Spleen (tissue), 11 donors: Measurements from ENCODE around the gene NOTUM. TPM values are rescaled to one million over a fixed set of nuclear protein-coding genes. Genes with fewer than 3 reads are reported as not detected.

Source experiments
- DNase-seq: peaks from one replicate; pipeline ENCODE4 v3.0.0-alpha.2; 2020
- H3K27ac ChIP-seq, 8 donors: fragments of 200-600 bp; sonication (generic) in 7 of 8; 1 replicate in 4 of 8; 2 replicates in 4 of 8; pipeline versions ENCODE4 v1.5.0 to v1.8.0; 2016 to 2021; ENCODE audit warnings: inconsistent platforms in 4 of 8, mild to moderate bottlenecking in 4 of 8, moderate library complexity in 1 of 8
- H3K27me3 ChIP-seq, 7 donors: fragments of 200-600 bp; sonication (generic) in 6 of 7; replicated peaks in 1 of 7; 1 replicate in 4 of 7; 2 replicates in 3 of 7; pipeline versions ENCODE4 v1.5.0 to v1.8.0; 2016 to 2021; ENCODE audit warnings: inconsistent platforms in 3 of 7, mild to moderate bottlenecking in 1 of 7
- H3K36me3 ChIP-seq, 6 donors: fragments of 200-600 bp; sonication (generic) in 5 of 6; 1 replicate in 4 of 6; 2 replicates in 2 of 6; pipeline versions ENCODE4 v1.5.0 to v1.8.0; 2016 to 2021; ENCODE audit warnings: inconsistent platforms in 2 of 6
- H3K4me1 ChIP-seq, 6 donors: fragments of 200-600 bp; sonication (generic) in 5 of 6; 1 replicate in 3 of 6; 2 replicates in 3 of 6; pipeline versions ENCODE4 v1.5.0 to v1.8.0; 2016 to 2021; ENCODE audit warnings: inconsistent platforms in 3 of 6
- H3K4me3 ChIP-seq, 8 donors: fragments of 200-600 bp; sonication (generic) in 7 of 8; 1 replicate in 4 of 8; 2 replicates in 4 of 8; pipeline versions ENCODE4 v1.5.0 to v1.8.0; 2016 to 2021; ENCODE audit warnings: inconsistent platforms in 4 of 8, mild to moderate bottlenecking in 4 of 8, moderate library complexity in 2 of 8
- H3K9me3 ChIP-seq, 8 donors: fragments of 200-600 bp; sonication (generic) in 7 of 8; 1 replicate in 4 of 8; 2 replicates in 4 of 8; pipeline versions ENCODE4 v1.5.0 to v1.8.0; 2016 to 2021; ENCODE audit warnings: inconsistent platforms in 4 of 8
- CTCF ChIP-seq, 11 experiments: fragments of 200-600 bp in 7 of 11; fragments of 450-650 bp in 4 of 11; sonication (generic) in 4 of 11; IDR thresholded peaks in 8 of 11; conservative IDR thresholded peaks in 3 of 11; 1 replicate in 7 of 11; 2 replicates in 4 of 11; pipeline versions ENCODE4 v1.4.0 to v1.8.0; 2016 to 2021; ENCODE audit warnings: antibody characterized with exemption in 11 of 11, inconsistent platforms in 4 of 11, mild to moderate bottlenecking in 1 of 11
- POLR2A ChIP-seq, 3 donors: fragments of 450-650 bp; IDR thresholded peaks; one replicate each; pipeline ENCODE4 v1.5.1; 2017; ENCODE audit warnings: antibody characterized with exemption in 3 of 3, mild to moderate bottlenecking in 1 of 3
- POLR2AphosphoS5 ChIP-seq, 3 donors: sonication (generic); formaldehyde crosslinking; IDR thresholded peaks; one replicate each; pipeline ENCODE4 v1.5.1; 2017; ENCODE audit warnings: antibody characterized with exemption in 3 of 3
- WGBS, 5 donors: extraction: QIAGEN DNeasy Blood & Tissue Kit in 3 of 5; methylation state at CpG; one replicate each; pipeline versions ENCODE4 v1.1.5 to v1.1.7; 2013 to 2018; 5-methylcytosine and 5-hydroxymethylcytosine counted together
- intact Hi-C: fragments of 100-400 bp; cut with DNase I; formaldehyde crosslinking; loops from one replicate; pipeline ENCODE4 v1.15.0; 2023; ENCODE audit warnings: low total_unique reads
- polyA plus RNA-seq, 3 donors: library from polyadenylated mRNA; stranded (reverse); fragments of 200-250 nt; gene quantifications; one replicate each; pipeline ENCODE4 v1.2.1, GENCODE V29; 2013
- total RNA-seq, 7 donors: library from RNA; depleted of rRNA in 3 of 7; stranded (reverse); fragments of >200 nt in 3 of 7; fragmentation: NEBNext Ultra II Directional in 4 of 7; extraction: Animal tissue kit (Norgen Biotek cat#: 25700) in 4 of 7; gene quantifications; one replicate each; pipeline versions ENCODE4 v1.1.0 to v1.2.1, GENCODE V29; 2016 to 2021
- donor health status: healthy with polysubstance abuse.
- donor health status: DM: no; HTN: no; CAD: no; lungs with moderate emphysema.
- donor health status: DM: no; HTN: no; CAD: no.
- donor health status: Bipolar disorder and iron deficiency.
- donor health status: healthy.
- donor health status: DM: no; HTN: no; CAD: no.
- donor health status: DM: yes; HTN: yes; CAD: no.

Gene NOTUM
- total and polyA plus RNA-seq, 10 donors = 0.03 to 0.85 (median 0.11) TPM; not detected in 5

GRCh38 chr17:81911277-81911961 lies 49.6 kb downstream of the NOTUM start, which contains the start of gene PCYT2:
Gene PCYT2, minus strand, starts transcription at chr17:81911399. Its CDS starts 44 bp downstream, at chr17:81911355.
- DNase-seq = peak; percentile 95
- H3K27ac ChIP-seq = peak within 1 kb of the TSS in 5 of 8 donors; percentile 39 to 81 (median 66)
- peaks cover 2 to 74% (median 51%) of the 10 kb centered on the region in 6 donors for H3K36me3 ChIP-seq
- H3K4me3 ChIP-seq = peak within 1 kb of the TSS; percentile 73 to 94 (median 78)
- no peaks in the 10 kb centered on the region for H3K9me3 ChIP-seq
- 4 to 16% (median 6%) methylated on average over 29 to 84 of the region's 84 CpGs for WGBS, 5 donors
- H3K27me3 ChIP-seq = no peaks in the 10 kb centered on the region
- TF ChIP-seq POLR2AphosphoS5 (IDR thresholded peaks at IDR 0.05) (peak; percentile 49 to 74 (median 57)), CTCF (IDR thresholded peaks at IDR 0.05 in 8 of 11, conservative IDR thresholded peaks at IDR 0.05 in 3 of 11) (peak in 3 of 11 experiments; percentile 12 to 22 (median 18)), POLR2A (IDR thresholded peaks at IDR 0.05) (no peak)
- intact Hi-C loops = no loop called here
- H3K4me1 ChIP-seq = peaks cover 11 to 48% (median 30%) of the 10 kb centered on the region in 6 donors

GRCh38 chr17:81910840-81911276 lies 50.1 kb downstream of the NOTUM start:
- H3K9me3 ChIP-seq = no peaks in the 10 kb centered on the region
- 0 to 3% (median 1%) methylated on average over 14 to 55 of the region's 55 CpGs for WGBS, 5 donors
- intact Hi-C loops = no loop called here
- H3K4me1 ChIP-seq = peaks cover 8 to 43% (median 24%) of the 10 kb centered on the region in 6 donors
- DNase-seq = no peak
- TF ChIP-seq POLR2AphosphoS5 (IDR thresholded peaks at IDR 0.05) = no peak
- no peak for TF ChIP-seq POLR2A (IDR thresholded peaks at IDR 0.05)
- TF ChIP-seq CTCF (IDR thresholded peaks at IDR 0.05 in 8 of 11, conservative IDR thresholded peaks at IDR 0.05 in 3 of 11) = no peak
- H3K27ac ChIP-seq = peak overlapping the region in 5 of 8 donors; percentile 20 to 81 (median 66)
- H3K36me3 ChIP-seq = peaks cover 2 to 78% (median 51%) of the 10 kb centered on the region in 6 donors
- peak overlapping the region; percentile 73 to 94 (median 78) for H3K4me3 ChIP-seq
- H3K27me3 ChIP-seq = no peaks in the 10 kb centered on the region

GRCh38 chr17:81909966-81910839 lies 50.8 kb downstream of the NOTUM start:
- 33 to 44% (median 39%) methylated on average over 20 to 23 of the region's 23 CpGs for WGBS, 5 donors
- H3K36me3 ChIP-seq = peaks cover 2 to 78% (median 45%) of the 10 kb centered on the region in 6 donors
- intact Hi-C loops = no loop called here
- H3K27me3 ChIP-seq = no peaks in the 10 kb centered on the region
- no peak for TF ChIP-seq CTCF (IDR thresholded peaks at IDR 0.05 in 8 of 11, conservative IDR thresholded peaks at IDR 0.05 in 3 of 11)
- peak in 1 of 3 donors; percentile 7 for TF ChIP-seq POLR2AphosphoS5 (IDR thresholded peaks at IDR 0.05)
- H3K9me3 ChIP-seq = no peaks in the 10 kb centered on the region
- H3K4me3 ChIP-seq = peak overlapping the region; percentile 73 to 94 (median 78)
- peak; percentile 77 for DNase-seq
- H3K4me1 ChIP-seq = peaks cover 8 to 36% (median 21%) of the 10 kb centered on the region in 6 donors
- peak overlapping the region in 5 of 8 donors; percentile 20 to 81 (median 66) for H3K27ac ChIP-seq
